ENCODE results near the gene NANOS3.

GRCh38 chr19:13844130-13844631 lies 32.8 kb upstream of the NANOS3 start:
- TF ChIP-seq CTCF (IDR thresholded peaks at IDR 0.05; ENCODE audit: insufficient read depth, low read length) (no peak), REST (IDR thresholded peaks at IDR 0.05; ENCODE audit: insufficient replicate concordance, low read depth) (no peak), POLR2AphosphoS5 (IDR thresholded peaks at IDR 0.05; ENCODE audit: low read depth) (no peak)

All from HL-60 (cell line).